Endothelial cell of umbilical vein (primary cell): Measurements from ENCODE around the gene VWCE. TPM values are rescaled to one million over a fixed set of nuclear protein-coding genes. Genes with fewer than 3 reads are reported as not detected.

ENCODE experiments used
- BruUV-seq: library from RNA; stranded (reverse); fragments of 400-500 nt; replicated peaks from 2 replicates; lab custom pipeline; 2021; lab: Mats Ljungman, UMichigan
- CTCF ChIA-PET: fragments of 300-600, 350-600 bp; sonication (Branson Sonifier 250); formaldehyde crosslinking; loops from one replicate; lab custom pipeline; 2021; ENCODE audit warnings: antibody characterized with exemption, inconsistent platforms; lab: Charles Lee
- POLR2A ChIA-PET: fragments of 300-600, 350-600 bp; sonication (Branson Sonifier 250); formaldehyde crosslinking; loops from one replicate; lab custom pipeline; 2021; ENCODE audit warnings: antibody characterized with exemption, inconsistent platforms; lab: Charles Lee
- DNase-seq: peaks from one replicate; pipeline ENCODE4 v3.0.0-alpha.2; 2011; ENCODE audit warnings: low read depth, low spot score
- FAIRE-seq: peaks from 2 replicates; lab custom pipeline; 2011; peaks lifted over from hg19 to GRCh38; lab: Jason Lieb, UNC
- H2AFZ ChIP-seq: 2 replicates; pipeline ENCODE4 v1.6.0; 2012; ENCODE audit warnings: low read depth, low read length, control low read depth, inconsistent platforms
- H3K27ac ChIP-seq: 2 replicates; pipeline ENCODE4 v1.5.1; 2011; ENCODE audit warnings: low read depth, mild to moderate bottlenecking, control low read depth, low read length, moderate library complexity; ENCODE audit not compliant: insufficient read depth
- H3K27me3 ChIP-seq, 2 experiments: 2 replicates each; pipeline versions ENCODE4 v1.6.0 to v1.6.1; 2011; ENCODE audit warnings: low read length in 2 of 2, mixed read lengths in 1 of 2; ENCODE audit not compliant: control insufficient read depth in 2 of 2, insufficient read depth in 2 of 2
- H3K36me3 ChIP-seq, 2 experiments: 2 replicates in 1 of 2; 3 replicates in 1 of 2; pipeline ENCODE4 v1.5.1; 2011; ENCODE audit warnings: low read length in 2 of 2, mild to moderate bottlenecking in 1 of 2, moderate library complexity in 1 of 2; ENCODE audit not compliant: control insufficient read depth in 2 of 2, insufficient read depth in 2 of 2; ENCODE audit errors: extremely low read depth in 1 of 2
- H3K4me1 ChIP-seq: 3 replicates; pipeline ENCODE4 v1.5.1; 2011; ENCODE audit warnings: mild to moderate bottlenecking, low read length; ENCODE audit not compliant: control insufficient read depth, insufficient read depth; ENCODE audit errors: extremely low read depth
- H3K4me2 ChIP-seq: 2 replicates; pipeline ENCODE4 v1.6.1; 2011; ENCODE audit warnings: low read length, control low read depth, mixed read lengths; ENCODE audit not compliant: insufficient read depth
- H3K4me3 ChIP-seq, 3 experiments: fragments of 200-600 bp in 1 of 3; sonication (generic), shearing (Covaris generic) in 1 of 3; replicated peaks in 1 of 3; 2 replicates each; pipeline ENCODE4 v1.5.1; 2011 to 2016; ENCODE audit warnings: control low read depth in 3 of 3, low read length in 3 of 3, mild to moderate bottlenecking in 2 of 3, inconsistent platforms in 1 of 3, low read depth in 1 of 3, moderate library complexity in 1 of 3; ENCODE audit not compliant: insufficient read depth in 1 of 3
- H3K79me2 ChIP-seq: 2 replicates; pipeline ENCODE4 v1.6.0; 2012; ENCODE audit warnings: low read length, inconsistent platforms; ENCODE audit not compliant: control insufficient read depth, insufficient read depth
- H3K9ac ChIP-seq: replicated peaks from 2 replicates; pipeline ENCODE3; 2011; ENCODE audit warnings: low read length, control low read depth; ENCODE audit not compliant: insufficient read depth; ENCODE audit errors: extremely low read depth
- H3K9me1 ChIP-seq: replicated peaks from 3 replicates; pipeline ENCODE4 v1.6.0; 2011; ENCODE audit warnings: mild to moderate bottlenecking, low read length; ENCODE audit not compliant: control insufficient read depth, insufficient read depth; ENCODE audit errors: extremely low read depth
- H3K9me3 ChIP-seq: replicated peaks from 2 replicates; pipeline ENCODE4 v1.5.1; 2012; ENCODE audit warnings: low read length, inconsistent platforms; ENCODE audit not compliant: control insufficient read depth, insufficient read depth
- H4K20me1 ChIP-seq: replicated peaks from 2 replicates; pipeline ENCODE3; 2011; ENCODE audit warnings: mild to moderate bottlenecking, low read length; ENCODE audit not compliant: control insufficient read depth, insufficient read depth; ENCODE audit errors: extremely low read depth
- CTCF ChIP-seq, 2 donors: IDR thresholded peaks; 1 replicate in 1 of 2; 2 replicates in 1 of 2; pipeline ENCODE4 v1.5.1; 2011; ENCODE audit warnings: low read length in 2 of 2, mild to moderate bottlenecking in 2 of 2, moderate library complexity in 2 of 2, control low read depth in 1 of 2, inconsistent platforms in 1 of 2, low read depth in 1 of 2; ENCODE audit not compliant: insufficient read depth in 1 of 2; ENCODE audit errors: extremely low read depth in 1 of 2
- EZH2 ChIP-seq: IDR thresholded peaks from 2 replicates; pipeline ENCODE4 v1.6.1; 2012; ENCODE audit warnings: borderline replicate concordance, low read depth, mild to moderate bottlenecking, moderate library complexity, low read length, inconsistent platforms; ENCODE audit not compliant: severe bottlenecking
- FOS ChIP-seq: IDR thresholded peaks from 2 replicates; pipeline ENCODE4 v1.6.1; 2011; ENCODE audit warnings: mild to moderate bottlenecking, low read length, moderate library complexity, borderline replicate concordance; ENCODE audit not compliant: insufficient read depth
- GATA2 ChIP-seq: IDR thresholded peaks from 2 replicates; pipeline ENCODE4 v1.7.0; 2011; ENCODE audit warnings: low read depth, mild to moderate bottlenecking, moderate library complexity, mixed read lengths, low read length; ENCODE audit not compliant: insufficient read length, insufficient read depth
- JUN ChIP-seq: IDR thresholded peaks from 2 replicates; pipeline ENCODE4 v1.6.1; 2011; ENCODE audit warnings: borderline replicate concordance, low read depth; ENCODE audit not compliant: insufficient read length, insufficient read depth
- MAX ChIP-seq: IDR thresholded peaks from 2 replicates; pipeline ENCODE4 v1.6.1; 2011; ENCODE audit not compliant: insufficient read depth, insufficient read length
- MYC ChIP-seq: IDR thresholded peaks from one replicate; pipeline ENCODE4 v1.6.1; 2011; ENCODE audit warnings: mild to moderate bottlenecking, low read depth, low read length
- POLR2A ChIP-seq: IDR thresholded peaks from 2 replicates; pipeline ENCODE4 v1.6.1; 2012; ENCODE audit warnings: low read depth, mild to moderate bottlenecking, control low read depth, low read length
- POLR2AphosphoS5 ChIP-seq: IDR thresholded peaks from 2 replicates; pipeline ENCODE4 v1.6.1; 2012; ENCODE audit warnings: low read depth, mild to moderate bottlenecking, control low read depth, low read length, moderate library complexity; ENCODE audit not compliant: insufficient read depth
- dilution Hi-C: fragments of 300-500 bp; cut with MboI; formaldehyde crosslinking; loops from one replicate; pipeline ENCODE4 v1.15.0; 2019; ENCODE audit warnings: low sequenced_read_pairs; ENCODE audit not compliant: extremely low pct_ligation_motif_present
- intact Hi-C: fragments of 100-400 bp; cut with micrococcal nuclease; formaldehyde crosslinking; loops from one replicate; pipeline ENCODE4 v1.10.0; 2022
- polyA plus RNA-seq, 4 experiments: library from polyadenylated mRNA; depleted of rRNA in 3 of 4; stranded (reverse) in 3 of 4; unstranded in 1 of 4; fragments of >200 nt; gene quantifications; 2 replicates each; pipeline versions ENCODE4 v1.2.1 to v1.2.3, GENCODE V29; 2011 to 2012; ENCODE audit warnings: missing spikeins in 1 of 4
- total RNA-seq: library from RNA; stranded (reverse); gene quantifications from 2 replicates; pipeline ENCODE4 v1.2.3, GENCODE V29; 2021

VWCE gene
- total and polyA plus RNA-seq, 2 donors (not counting 3 experiments of a cell fraction or from before 2014, with no cell fraction given), result 6.5 to 14.4 TPM

- Histone ChIP-seq H3K9me3 (no peaks in the 10 kb centered on the region), H3K79me2 (no peaks in the 10 kb centered on the region), H3K9ac (no peak overlapping the region), H3K36me3 (peaks cover 20 to 47% of the 10 kb centered on the region in 2 experiments), H3K9me1 (no peaks in the 10 kb centered on the region), H3K4me1 (peaks cover 13% of the 10 kb centered on the region), H2AFZ (no peak overlapping the region), H3K4me3 (no peak overlapping the region), H4K20me1 (no peaks in the 10 kb centered on the region), H3K4me2 (no peak overlapping the region), H3K27me3 (no peaks in the 10 kb centered on the region), H3K27ac (no peak overlapping the region)
- intact Hi-C loops (no loop called here), dilution Hi-C loops (no loop called here)
- ChIA-PET CTCF (no interaction called here), POLR2A (no interaction called here)
- DNase-seq, result no peak
- FAIRE-seq, result no peak
- no TSS peak for BruUV-seq
- TF ChIP-seq EZH2 (no peak), CTCF (IDR thresholded peaks at IDR 0.05; ENCODE audit: extremely low read depth in 1 of 2, insufficient read depth in 1 of 2, low read depth in 1 of 2, low read length in 2 of 2) (no peak), POLR2AphosphoS5 (no peak), POLR2A (no peak), GATA2 (no peak), FOS (no peak), MYC (no peak), MAX (no peak), JUN (no peak)
Measured at GRCh38 chr11:61302550-61302949, 7.4 kb upstream of the VWCE start.
